ENCODE results near the gene CDC14C.

- no peak for TF ChIP-seq EZH2 (IDR thresholded peaks at IDR 0.05; ENCODE audit: borderline replicate concordance, low read depth, low read length, severe bottlenecking)
- TF ChIP-seq CTCF (IDR thresholded peaks at IDR 0.05; ENCODE audit: extremely low read depth in 1 of 2, insufficient read depth in 1 of 2, low read depth in 1 of 2, low read length in 2 of 2) = no peak
- TF ChIP-seq POLR2A (IDR thresholded peaks at IDR 0.05; ENCODE audit: low read depth, low read length) = no peak
- TF ChIP-seq JUN (IDR thresholded peaks at IDR 0.05; ENCODE audit: borderline replicate concordance, insufficient read depth, insufficient read length, low read depth) = no peak
These were observed at the start of gene CDC14C for GRCh38 chr7:48924433-48924832.

All from endothelial cell of umbilical vein (primary cell).